HEK293 (cell line): Measurements from ENCODE around the gene PGGHG.
"Not testable (repeated sequence)": the region's sequence is repeated elsewhere in the genome, so short reads cannot be mapped to it uniquely, and the experiment has no call there.

Experiments used
- CTCF ChIA-PET: fragments of 350-600 bp; formaldehyde crosslinking; extraction: SDS; loops from one replicate; lab custom pipeline; 2021; ENCODE audit warnings: antibody characterized with exemption; lab: Yijun Ruan, JAX
- POLR2A ChIA-PET: fragments of 300-600 bp; formaldehyde crosslinking; extraction: SDS; loops from one replicate; lab custom pipeline; 2020; ENCODE audit warnings: antibody characterized with exemption, inconsistent platforms; lab: Yijun Ruan, JAX
- H3K27ac ChIP-seq: fragments of 200-500 bp; sonication (Bioruptor generic); 2 replicates; pipeline ENCODE4 v1.5.1; 2014; ENCODE audit warnings: low read depth, low read length, control low read depth, inconsistent platforms; ENCODE audit errors: extremely low read depth
- H3K36me3 ChIP-seq, 2 experiments: fragments of 200-500 bp in 1 of 2; sonication (Bioruptor generic) in 1 of 2; 1 replicate in 1 of 2; 2 replicates in 1 of 2; pipeline ENCODE4 v1.5.1; 2014 to 2017; ENCODE audit warnings: inconsistent platforms in 2 of 2, low read length in 2 of 2; ENCODE audit not compliant: control insufficient read depth in 2 of 2, insufficient read depth in 1 of 2
- H3K4me1 ChIP-seq: fragments of 200-500 bp; sonication (Bioruptor generic); 2 replicates; pipeline ENCODE4 v1.5.1; 2014; ENCODE audit warnings: mild to moderate bottlenecking, low read length, inconsistent platforms; ENCODE audit not compliant: control insufficient read depth, insufficient read depth
- H3K4me3 ChIP-seq: 2 replicates; pipeline ENCODE4 v1.5.1; 2011; ENCODE audit warnings: low read depth, mild to moderate bottlenecking, control low read depth, low read length, moderate library complexity
- H3K9me3 ChIP-seq: fragments of 200-500 bp; sonication (Bioruptor generic); 2 replicates; pipeline ENCODE4 v1.5.1; 2014; ENCODE audit warnings: low read depth, low read length, inconsistent platforms; ENCODE audit not compliant: control insufficient read depth, insufficient read depth
- PRDM4 ChIP-seq: fragments of 450-650 bp; formaldehyde crosslinking; IDR thresholded peaks from 2 replicates; pipeline ENCODE4 v1.5.1; 2017; ENCODE audit warnings: missing biosample characterization, missing genetic modification characterization
- REPIN1 ChIP-seq: fragments of 450-650 bp; formaldehyde crosslinking; IDR thresholded peaks from 2 replicates; pipeline ENCODE4 v1.5.1; 2017; ENCODE audit warnings: missing biosample characterization, missing genetic modification characterization, low read depth
- SP2 ChIP-seq: fragments of 450-650 bp; formaldehyde crosslinking; IDR thresholded peaks from 2 replicates; pipeline ENCODE4 v1.5.1; 2016; ENCODE audit warnings: missing biosample characterization, missing genetic modification characterization
- ZBTB11 ChIP-seq: fragments of 450-650 bp; formaldehyde crosslinking; conservative IDR thresholded peaks from 2 replicates; pipeline ENCODE4 v1.5.1; 2016; ENCODE audit warnings: low read depth, missing biosample characterization, missing genetic modification characterization
- ZNF175 ChIP-seq: fragments of 450-650 bp; formaldehyde crosslinking; IDR thresholded peaks from 2 replicates; pipeline ENCODE4 v1.5.1; 2016; ENCODE audit warnings: missing biosample characterization, missing genetic modification characterization
- ZNF184 ChIP-seq: fragments of 450-650 bp; IDR thresholded peaks from 2 replicates; pipeline ENCODE4 v1.5.1; 2018; ENCODE audit warnings: missing biosample characterization, mild to moderate bottlenecking, missing genetic modification characterization
- ZNF239 ChIP-seq: fragments of 450-650 bp; formaldehyde crosslinking; IDR thresholded peaks from 2 replicates; pipeline ENCODE4 v1.5.1; 2016; ENCODE audit warnings: missing biosample characterization, missing genetic modification characterization
- ZNF274 ChIP-seq, 2 experiments: fragments of 200-500 bp in 1 of 2; fragments of 450-650 bp in 1 of 2; sonication (Bioruptor generic) in 1 of 2; formaldehyde crosslinking in 1 of 2; IDR thresholded peaks; 2 replicates each; pipeline versions ENCODE4 v1.5.1 to v1.6.1; 2014 to 2016; ENCODE audit warnings: borderline replicate concordance in 1 of 2, inconsistent platforms in 1 of 2, low read length in 1 of 2, missing biosample characterization in 1 of 2, missing genetic modification characterization in 1 of 2
- ZNF335 ChIP-seq: fragments of 450-650 bp; formaldehyde crosslinking; conservative IDR thresholded peaks from 2 replicates; pipeline ENCODE4 v1.5.1; 2016; ENCODE audit warnings: missing biosample characterization, missing genetic modification characterization
- ZNF354C ChIP-seq: fragments of 450-650 bp; formaldehyde crosslinking; IDR thresholded peaks from 2 replicates; pipeline ENCODE4 v1.5.1; 2016; ENCODE audit warnings: missing biosample characterization, missing genetic modification characterization, low read depth, borderline replicate concordance
- ZNF654 ChIP-seq: fragments of 450-650 bp; formaldehyde crosslinking; IDR thresholded peaks from 2 replicates; pipeline ENCODE4 v1.5.1; 2016; ENCODE audit warnings: low read depth, missing biosample characterization, missing genetic modification characterization
- ZNF837 ChIP-seq: fragments of 450-650 bp; formaldehyde crosslinking; IDR thresholded peaks from 2 replicates; pipeline ENCODE4 v1.5.1; 2016; ENCODE audit warnings: missing biosample characterization, missing genetic modification characterization
- TF ChIP-seq, protein P1 (sequence below): fragments of 450-650 bp; formaldehyde crosslinking; IDR thresholded peaks from 2 replicates; pipeline ENCODE4 v1.5.1; 2017; ENCODE audit warnings: missing biosample characterization, missing genetic modification characterization
- TF ChIP-seq, protein P2 (sequence below): fragments of 450-650 bp; formaldehyde crosslinking; IDR thresholded peaks from 2 replicates; pipeline ENCODE4 v1.5.1; 2016; ENCODE audit warnings: missing biosample characterization, missing genetic modification characterization

PGGHG gene

DNA sequence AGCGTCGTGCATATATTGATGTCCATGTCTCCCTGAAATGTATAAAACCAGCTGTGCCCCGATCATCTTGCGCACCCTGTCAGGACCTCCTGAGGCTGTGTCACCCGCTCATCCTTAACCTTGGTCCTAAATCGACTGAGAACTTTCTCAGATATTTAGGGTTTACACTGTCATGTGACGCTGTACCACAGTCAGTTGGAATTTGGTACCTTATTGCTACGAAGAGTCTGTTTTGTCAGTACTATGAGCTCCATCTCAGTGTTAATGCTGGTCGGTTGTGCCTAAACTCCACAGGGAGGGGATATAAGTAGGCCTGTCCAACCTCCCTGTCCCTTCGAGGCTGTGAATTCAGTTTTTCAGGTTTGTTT, 16.9 kb downstream of the PGGHG start (continued):
- TF ChIP-seq ZNF274 (IDR thresholded peaks at IDR 0.05; ENCODE audit: low read length) (no peak), ZNF274 (tag by site-specific recombination; IDR thresholded peaks at IDR 0.05; ENCODE audit: borderline replicate concordance) (no peak), ZNF354C (tag by site-specific recombination) (no peak), REPIN1 (tag by site-specific recombination) (no peak), ZNF239 (tag by site-specific recombination) (no peak), ZNF654 (no peak), ZNF837 (no peak), ZNF175 (no peak)
- TF ChIP-seq, protein P1, sequence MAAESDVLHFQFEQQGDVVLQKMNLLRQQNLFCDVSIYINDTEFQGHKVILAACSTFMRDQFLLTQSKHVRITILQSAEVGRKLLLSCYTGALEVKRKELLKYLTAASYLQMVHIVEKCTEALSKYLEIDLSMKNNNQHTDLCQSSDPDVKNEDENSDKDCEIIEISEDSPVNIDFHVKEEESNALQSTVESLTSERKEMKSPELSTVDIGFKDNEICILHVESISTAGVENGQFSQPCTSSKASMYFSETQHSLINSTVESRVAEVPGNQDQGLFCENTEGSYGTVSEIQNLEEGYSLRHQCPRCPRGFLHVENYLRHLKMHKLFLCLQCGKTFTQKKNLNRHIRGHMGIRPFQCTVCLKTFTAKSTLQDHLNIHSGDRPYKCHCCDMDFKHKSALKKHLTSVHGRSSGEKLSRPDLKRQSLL (tag by site-specific recombination), result no peak

GRCh38 chr11:306645-307371, 17.9 kb downstream of the PGGHG start:
- CTCF ChIA-PET, result interaction anchor here (0.7 to 4.2 kb wide), 10 partner anchors 11 to 211 kb away, joined by 3 to 30 read pairs (median 5); no protein-coding TSS in a partner anchor

GRCh38 chr11:307766-308708, 19.1 kb downstream of the PGGHG start, which contains the start of gene IFITM2:
Gene IFITM2, plus strand, starts transcription at chr11:307816. Its CDS starts 377 bp downstream, at chr11:308193.
- H3K4me1 ChIP-seq, H3K36me3 ChIP-seq, H3K9me3 ChIP-seq, H3K27ac ChIP-seq: not testable (repeated sequence)
- ChIA-PET POLR2A (interaction anchor here (0.6 kb wide), 2 partner anchors 13 to 202 kb away, joined by 3 to 5 read pairs; partner anchors contain the start of gene IFITM3), CTCF (interaction anchor here (2.8 to 4.2 kb wide), 2 partner anchors 9 to 58 kb away, joined by 11 to 30 read pairs; no protein-coding TSS in a partner anchor)
- TF ChIP-seq ZBTB11 (peak; percentile 44; the same call in 1 of the 2 replicates), ZNF335 (tag by site-specific recombination) (0 out of 2 replicates have a peak, but pooled peaks have one; percentile 25), SP2 (tag by site-specific recombination) (0 out of 2 replicates have a peak, but pooled peaks have one; percentile 29)
- TF ChIP-seq, protein P2, sequence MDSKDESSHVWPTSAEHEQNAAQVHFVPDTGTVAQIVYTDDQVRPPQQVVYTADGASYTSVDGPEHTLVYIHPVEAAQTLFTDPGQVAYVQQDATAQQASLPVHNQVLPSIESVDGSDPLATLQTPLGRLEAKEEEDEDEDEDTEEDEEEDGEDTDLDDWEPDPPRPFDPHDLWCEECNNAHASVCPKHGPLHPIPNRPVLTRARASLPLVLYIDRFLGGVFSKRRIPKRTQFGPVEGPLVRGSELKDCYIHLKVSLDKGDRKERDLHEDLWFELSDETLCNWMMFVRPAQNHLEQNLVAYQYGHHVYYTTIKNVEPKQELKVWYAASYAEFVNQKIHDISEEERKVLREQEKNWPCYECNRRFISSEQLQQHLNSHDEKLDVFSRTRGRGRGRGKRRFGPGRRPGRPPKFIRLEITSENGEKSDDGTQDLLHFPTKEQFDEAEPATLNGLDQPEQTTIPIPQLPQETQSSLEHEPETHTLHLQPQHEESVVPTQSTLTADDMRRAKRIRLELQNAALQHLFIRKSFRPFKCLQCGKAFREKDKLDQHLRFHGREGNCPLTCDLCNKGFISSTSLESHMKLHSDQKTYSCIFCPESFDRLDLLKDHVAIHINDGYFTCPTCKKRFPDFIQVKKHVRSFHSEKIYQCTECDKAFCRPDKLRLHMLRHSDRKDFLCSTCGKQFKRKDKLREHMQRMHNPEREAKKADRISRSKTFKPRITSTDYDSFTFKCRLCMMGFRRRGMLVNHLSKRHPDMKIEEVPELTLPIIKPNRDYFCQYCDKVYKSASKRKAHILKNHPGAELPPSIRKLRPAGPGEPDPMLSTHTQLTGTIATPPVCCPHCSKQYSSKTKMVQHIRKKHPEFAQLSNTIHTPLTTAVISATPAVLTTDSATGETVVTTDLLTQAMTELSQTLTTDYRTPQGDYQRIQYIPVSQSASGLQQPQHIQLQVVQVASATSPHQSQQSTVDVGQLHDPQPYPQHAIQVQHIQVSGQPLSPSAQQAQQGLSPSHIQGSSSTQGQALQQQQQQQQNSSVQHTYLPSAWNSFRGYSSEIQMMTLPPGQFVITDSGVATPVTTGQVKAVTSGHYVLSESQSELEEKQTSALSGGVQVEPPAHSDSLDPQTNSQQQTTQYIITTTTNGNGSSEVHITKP (tag by site-specific recombination), result peak; percentile 57
- H3K4me3 ChIP-seq, result peak within 1 kb of the TSS; percentile 49

More at GRCh38 chr11:306645-307371, 17.9 kb downstream of the PGGHG start:
- no peaks in the 10 kb centered on the region for H3K4me1 ChIP-seq
- H3K9me3 ChIP-seq, result no peaks in the 10 kb centered on the region
- H3K27ac ChIP-seq, result no peak overlapping the region
- H3K36me3 ChIP-seq, result no peaks in the 10 kb centered on the region
- TF ChIP-seq PRDM4 (tag by site-specific recombination) (no peak), ZNF184 (tag by site-specific recombination) (no peak)
- no peak overlapping the region for H3K4me3 ChIP-seq
- POLR2A ChIA-PET, result interaction anchor here (1.5 kb wide), 1 partner anchor 49 kb away, joined by 3 read pairs; no protein-coding TSS in a partner anchor
